Left colon (tissue), 2 donors: Measurements from ENCODE around the gene KIF11. TPM values are rescaled to one million over a fixed set of nuclear protein-coding genes. Genes with fewer than 3 reads are reported as not detected.

Experiments
- ATAC-seq: fragments of 200-7000 bp; cut with Tn5 transposase; one replicate; pipeline ENCODE4 v1.9.1; 2020; ENCODE audit warnings: mild to moderate bottlenecking, moderate library complexity
- DNase-seq, 2 donors: peaks; one replicate each; pipeline ENCODE4 v3.0.0-alpha.2; 2020
- intact Hi-C, 2 donors: fragments of 100-400 bp; cut with DNase I in 1 of 2; cut with micrococcal nuclease in 1 of 2; formaldehyde crosslinking; loops; one replicate each; pipeline versions ENCODE4 v1.11.2 to v1.14.0; 2022; cut with DNase I, micrococcal nuclease
- total RNA-seq, 2 donors: library from RNA; stranded (reverse); fragmentation: NEBNext Ultra II Directional; extraction: Animal tissue kit (Norgen Biotek cat#: 25700); gene quantifications; one replicate each; pipeline ENCODE4 v1.2.1, GENCODE V29; 2021
- donor health status: DM: no; HTN: no; CAD: no.
- donor health status: DM: yes; HTN: yes; CAD: no.

The KIF11 gene
- total RNA-seq, 2 donors from 2014 or later, result 3.5 to 8.6 TPM

DNA sequence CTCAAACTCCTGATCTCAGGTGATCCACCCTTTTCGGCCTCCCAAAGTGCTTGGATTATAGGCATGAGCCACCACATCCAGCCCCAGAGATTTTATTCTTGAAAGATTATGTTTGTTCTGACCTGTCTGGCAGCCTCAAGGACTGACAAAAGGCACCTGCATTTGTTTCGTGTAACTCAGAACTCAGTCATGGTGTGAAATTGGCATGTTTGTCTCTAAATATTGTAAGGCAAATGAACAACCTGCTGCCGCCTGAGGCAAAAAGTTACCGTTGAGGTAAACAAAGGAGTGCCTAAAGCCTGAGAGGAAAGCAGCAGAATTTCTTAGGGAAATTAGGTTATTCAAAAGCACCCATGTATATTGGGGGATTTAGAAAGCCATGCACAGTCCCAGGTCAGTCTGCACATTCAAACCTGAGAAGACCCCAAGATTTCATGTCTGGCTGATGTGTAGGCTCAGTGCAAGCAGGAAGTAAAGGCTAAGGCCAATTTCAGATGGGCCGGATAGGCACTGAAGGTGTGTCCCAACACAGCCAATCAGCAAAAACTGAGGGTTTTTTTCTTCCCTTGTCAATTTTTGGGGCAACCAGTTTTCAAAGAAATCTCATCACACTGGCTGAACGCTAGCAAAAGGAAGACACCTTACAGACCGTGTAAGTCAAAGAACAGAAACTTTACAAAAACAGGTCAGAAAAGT lies 63.5 kb downstream of the KIF11 start:
- ATAC-seq (peak; percentile 62), DNase-seq (no peak)
- intact Hi-C loops, result no loop called here

GRCh38 chr10:92657024-92657423 lies 64.1 kb downstream of the KIF11 start:
- ATAC-seq, result no peak
- DNase-seq, result no peak
- intact Hi-C loops, result no loop called here

DNA sequence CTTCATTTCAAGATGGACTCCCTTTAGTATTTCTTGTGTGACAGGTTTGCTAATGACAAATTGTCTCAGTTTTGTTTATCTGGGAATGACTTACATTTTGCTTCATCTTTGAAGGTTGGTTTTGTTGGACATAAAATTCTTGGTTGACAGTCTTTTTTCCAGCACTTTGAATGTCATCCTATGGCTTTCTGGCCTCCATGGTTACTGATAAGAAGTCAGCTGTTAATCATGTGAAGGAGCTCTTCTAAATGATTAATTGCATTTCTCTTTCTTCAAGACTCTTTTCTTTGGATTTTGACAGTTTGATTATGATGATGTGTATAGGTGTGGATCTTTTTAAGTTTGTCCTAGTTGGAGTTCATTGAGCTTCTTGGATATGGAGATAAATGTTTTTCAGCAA lies 69.9 kb downstream of the KIF11 start:
- DNase-seq (no peak), ATAC-seq (no peak)
- intact Hi-C loops, result no loop called here

DNA sequence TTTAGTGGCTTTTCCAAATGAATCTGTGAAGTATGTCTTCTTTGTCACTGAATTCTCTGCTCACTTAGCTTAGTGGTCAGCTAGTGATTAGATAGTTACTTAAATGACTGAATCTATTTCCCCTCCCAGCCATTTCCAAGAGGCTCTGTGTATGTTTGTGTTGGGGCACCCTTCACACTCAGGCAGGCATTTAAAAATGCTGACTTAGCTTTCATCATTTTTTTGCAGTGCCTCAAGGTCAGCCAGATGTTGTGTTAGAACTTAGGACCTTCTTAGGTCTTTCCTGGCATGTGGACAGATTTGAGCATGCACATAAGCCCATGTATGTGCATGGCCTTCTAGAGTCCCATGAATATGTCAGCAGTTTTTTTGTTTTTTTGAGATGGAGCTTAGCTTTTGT lies 71.4 kb downstream of the KIF11 start:
- ATAC-seq (no peak), DNase-seq (no peak)
- intact Hi-C loops, result no loop called here

DNA sequence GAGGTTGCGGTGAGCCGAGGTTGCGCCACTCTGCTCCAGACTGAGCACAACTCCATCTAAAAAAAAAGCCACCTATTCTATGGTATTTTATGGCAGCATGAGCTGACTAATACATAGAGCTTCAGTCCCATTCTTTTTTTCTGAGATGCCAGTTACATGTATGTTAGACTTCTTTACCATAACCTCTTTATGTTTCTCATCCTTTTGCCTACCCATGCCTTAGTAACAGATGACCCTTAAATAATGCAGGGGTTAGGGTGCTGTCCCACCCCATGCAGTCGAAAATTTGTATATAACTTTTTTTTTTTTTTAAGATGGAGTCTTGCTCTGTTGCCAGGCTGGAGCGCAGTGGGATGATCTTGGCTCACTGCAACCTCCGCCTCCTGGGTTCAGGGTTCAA lies 74.1 kb downstream of the KIF11 start:
- ATAC-seq, result no peak
- intact Hi-C loops, result no loop called here

DNA sequence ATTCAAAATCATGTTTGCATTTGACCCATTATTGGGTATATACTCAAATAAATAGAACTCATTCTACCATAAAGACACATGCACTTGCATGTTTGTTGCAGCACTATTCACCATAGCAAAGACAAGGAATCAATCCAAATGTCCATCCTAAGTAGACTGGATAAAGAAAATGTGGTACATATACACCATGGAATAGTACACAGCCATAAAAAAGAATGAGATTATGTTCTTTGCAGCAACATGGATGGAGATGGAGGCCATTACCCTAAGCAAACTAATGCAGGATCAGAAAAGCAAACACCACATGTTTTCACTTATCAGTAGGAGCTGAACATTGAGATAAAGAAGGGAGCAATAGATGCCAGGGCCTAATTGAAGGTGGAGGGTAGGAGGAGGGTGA lies 84.8 kb downstream of the KIF11 start:
- ATAC-seq (no peak), DNase-seq (no peak)
- intact Hi-C loops, result no loop called here

More for the DNA sequence above, 74.1 kb downstream of the KIF11 start:
- no peak for DNase-seq

- intact Hi-C loops, result no loop called here
- ATAC-seq (no peak), DNase-seq (no peak)
Measured at GRCh38 chr10:92678206-92678605, 85.3 kb downstream of the KIF11 start.

DNA sequence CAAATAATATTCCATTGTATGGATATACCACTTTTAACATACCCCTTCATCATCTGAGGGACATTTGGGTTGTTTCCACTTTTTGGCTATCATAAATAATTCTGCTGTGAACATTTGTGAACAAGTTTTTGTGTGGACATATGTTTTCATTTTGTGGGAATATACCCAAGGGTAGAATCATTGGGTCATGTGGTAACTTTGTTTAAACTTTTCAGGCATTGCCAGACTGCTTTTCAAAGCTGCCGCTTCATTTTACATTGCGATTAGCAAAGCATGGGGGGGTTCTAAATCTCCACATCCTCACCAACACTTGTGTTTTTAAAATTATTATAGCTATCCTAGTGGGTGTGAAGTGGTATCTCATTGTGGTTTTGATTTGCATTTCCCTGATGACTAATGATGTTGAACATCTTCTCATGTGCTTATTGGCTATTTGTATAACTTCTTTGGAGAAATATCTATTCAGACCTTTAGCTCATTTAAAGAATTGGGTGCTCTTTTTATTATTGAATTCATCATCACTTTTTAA lies 88.4 kb downstream of the KIF11 start:
- intact Hi-C loops, result no loop called here
- DNase-seq (no peak), ATAC-seq (no peak)

DNA sequence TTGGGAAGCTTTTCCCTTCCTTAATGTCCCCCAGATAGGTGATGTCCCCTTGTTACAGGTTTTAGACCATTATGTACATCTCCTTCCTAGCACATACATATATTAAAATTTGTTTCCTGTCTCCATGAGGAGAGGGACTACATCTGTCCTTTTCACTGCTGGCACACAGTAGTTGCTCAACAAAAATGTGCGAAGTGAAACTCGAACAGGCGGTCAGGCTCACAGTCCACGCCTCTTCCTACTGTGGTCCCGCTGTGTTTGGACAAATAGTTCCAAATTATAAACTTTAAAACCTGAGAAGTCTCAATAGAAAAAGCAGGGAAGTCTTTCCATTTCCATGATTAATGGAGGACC lies 95.6 kb downstream of the KIF11 start:
- ATAC-seq (no peak), DNase-seq (no peak)
- intact Hi-C loops, result no loop called here

DNA sequence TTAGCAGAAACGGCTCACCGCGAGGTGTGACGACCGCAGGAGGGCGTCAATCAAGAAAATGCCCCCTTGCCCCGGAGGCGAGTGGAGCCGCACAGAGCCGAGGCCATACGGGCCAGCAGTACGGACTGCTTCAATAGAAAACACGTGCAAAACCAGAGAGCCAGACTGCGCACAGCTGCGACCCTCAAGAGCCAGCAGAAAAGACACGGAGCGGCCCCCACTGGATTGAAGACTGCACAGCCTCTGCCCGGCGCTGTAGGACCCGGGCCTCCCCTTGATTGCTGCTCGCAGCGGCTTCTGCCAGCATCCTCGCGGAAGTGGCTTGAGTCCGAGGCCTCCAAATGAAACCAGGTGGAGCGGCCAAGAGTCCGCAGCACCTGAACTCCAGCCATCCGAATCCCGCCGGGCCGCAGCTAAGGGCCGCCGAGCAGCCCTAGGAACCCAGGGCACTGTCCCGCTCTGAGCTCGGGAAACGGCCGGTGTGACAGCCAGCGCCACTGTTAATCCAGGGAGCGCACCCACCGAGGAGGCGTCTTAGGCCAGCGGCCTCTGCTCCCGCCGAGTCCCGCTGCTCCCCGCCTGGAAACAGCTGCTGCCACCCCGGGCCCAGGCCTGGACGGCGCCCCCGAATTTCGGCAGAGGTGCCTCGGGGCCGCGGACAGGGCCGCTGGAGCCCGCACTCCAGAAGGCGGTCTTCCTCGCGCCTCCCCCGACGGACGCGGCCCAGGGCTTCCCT lies 96.2 kb downstream of the KIF11 start:
- ATAC-seq (peak; percentile 63), DNase-seq (peak; percentile 30 to 50)
- intact Hi-C loops, result no loop called here

DNA sequence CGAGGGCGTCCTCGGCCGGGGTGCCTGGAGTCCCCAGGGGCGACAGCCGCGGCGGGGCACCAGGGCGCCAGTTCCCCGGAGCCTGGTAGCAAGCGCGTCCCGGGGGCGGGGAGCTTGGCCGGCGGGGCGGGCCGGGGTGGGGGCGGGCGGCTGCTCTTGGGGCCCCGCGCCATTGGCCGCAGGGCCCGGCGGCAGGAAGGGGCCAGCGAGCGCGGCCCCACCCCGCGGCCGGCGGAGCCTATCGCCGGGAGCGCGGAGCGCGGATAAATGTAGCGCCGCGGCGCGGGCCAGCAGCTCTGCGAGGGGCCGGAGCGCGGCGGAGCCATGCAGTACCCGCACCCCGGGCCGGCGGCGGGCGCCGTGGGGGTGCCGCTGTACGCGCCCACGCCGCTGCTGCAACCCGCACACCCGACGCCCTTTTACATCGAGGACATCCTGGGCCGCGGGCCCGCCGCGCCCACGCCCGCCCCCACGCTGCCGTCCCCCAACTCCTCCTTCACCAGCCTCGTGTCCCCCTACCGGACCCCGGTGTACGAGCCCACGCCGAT lies 96.8 kb downstream of the KIF11 start, which contains the start of gene HHEX:
Gene HHEX (plus strand): TSS at position 293 of the 548 bp plus-strand sequence. CDS start 32 bp downstream, at position 325.
- ATAC-seq, result peak; percentile 93
- intact Hi-C loops, result no loop called here
- DNase-seq, result peak; percentile 54 to 73

DNA sequence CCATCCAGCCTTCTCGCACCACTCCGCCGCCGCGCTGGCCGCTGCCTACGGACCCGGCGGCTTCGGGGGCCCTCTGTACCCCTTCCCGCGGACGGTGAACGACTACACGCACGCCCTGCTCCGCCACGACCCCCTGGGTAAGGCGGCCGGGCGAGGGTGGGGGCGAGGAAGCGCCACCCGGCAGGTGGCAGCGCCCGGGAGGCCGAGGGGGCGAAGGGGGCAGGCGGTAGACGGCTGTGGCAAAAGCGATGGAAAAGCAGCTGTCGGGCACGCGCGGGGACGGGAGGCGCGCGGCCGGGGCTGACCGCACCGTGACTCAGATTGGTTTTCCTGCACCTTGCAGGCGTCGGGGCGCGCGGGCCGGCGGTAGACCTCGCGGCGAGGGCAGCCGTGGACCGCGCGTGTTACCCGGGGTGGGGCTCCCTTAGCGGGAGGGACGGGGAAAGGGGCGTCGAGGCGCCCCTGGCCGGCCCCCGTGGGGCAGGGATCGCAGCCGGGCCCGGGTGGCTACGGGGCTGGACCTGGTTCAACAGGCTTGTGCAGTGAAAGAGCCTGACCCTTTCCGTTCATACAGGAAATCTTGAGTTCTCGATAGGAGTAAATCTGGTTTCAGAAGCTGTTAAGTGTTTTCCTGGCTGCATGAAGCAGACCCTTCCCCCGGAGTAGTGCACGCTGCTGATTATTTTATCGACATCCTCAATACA lies 97.4 kb downstream of the KIF11 start:
- ATAC-seq (peak; percentile 37), DNase-seq (peak; percentile 49 to 62)
- intact Hi-C loops, result no loop called here

DNA sequence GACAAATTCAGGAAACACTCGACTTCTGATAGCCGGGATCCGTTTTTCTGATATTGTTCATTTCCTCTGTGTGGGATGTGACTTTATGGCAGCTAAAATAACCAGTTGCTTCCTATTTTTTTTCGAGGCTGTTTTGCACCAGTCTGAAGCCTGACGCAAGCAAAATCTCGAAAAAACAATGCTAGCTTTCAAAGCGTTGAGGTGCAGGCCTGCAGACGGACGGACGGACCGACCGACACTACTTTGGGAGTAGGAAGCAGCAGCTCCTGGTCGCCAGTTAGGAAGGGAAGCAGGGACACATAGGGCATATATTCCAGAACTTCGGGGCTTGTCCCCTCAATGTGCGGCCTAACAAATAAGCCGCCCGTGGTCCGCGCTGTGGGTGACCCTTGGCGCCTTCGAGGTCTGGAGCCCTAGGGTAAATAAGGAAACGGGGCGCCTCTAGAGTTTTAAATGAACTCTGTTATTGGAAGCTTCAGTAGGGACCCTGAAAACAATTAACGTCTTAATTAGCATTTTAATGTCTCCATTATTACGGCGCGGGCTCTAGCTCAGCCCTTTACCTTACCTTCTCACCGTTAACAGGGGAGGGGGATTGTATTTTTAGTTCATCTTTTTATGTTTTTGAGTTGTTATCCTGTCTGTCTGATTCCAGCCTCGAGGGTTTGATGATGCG lies 98.1 kb downstream of the KIF11 start:
- peak in 1 of 2 donors; percentile 15 for DNase-seq
- ATAC-seq, result no peak
- intact Hi-C loops, result no loop called here

GRCh38 chr10:92691591-92692079 lies 98.7 kb downstream of the KIF11 start:
- ATAC-seq (no peak), DNase-seq (peak; percentile 30 to 60)
- intact Hi-C loops, result no loop called here

- ATAC-seq (no peak), DNase-seq (no peak)
- intact Hi-C loops, result no loop called here
Measured at GRCh38 chr10:92692080-92692671, 99.2 kb downstream of the KIF11 start.

DNA sequence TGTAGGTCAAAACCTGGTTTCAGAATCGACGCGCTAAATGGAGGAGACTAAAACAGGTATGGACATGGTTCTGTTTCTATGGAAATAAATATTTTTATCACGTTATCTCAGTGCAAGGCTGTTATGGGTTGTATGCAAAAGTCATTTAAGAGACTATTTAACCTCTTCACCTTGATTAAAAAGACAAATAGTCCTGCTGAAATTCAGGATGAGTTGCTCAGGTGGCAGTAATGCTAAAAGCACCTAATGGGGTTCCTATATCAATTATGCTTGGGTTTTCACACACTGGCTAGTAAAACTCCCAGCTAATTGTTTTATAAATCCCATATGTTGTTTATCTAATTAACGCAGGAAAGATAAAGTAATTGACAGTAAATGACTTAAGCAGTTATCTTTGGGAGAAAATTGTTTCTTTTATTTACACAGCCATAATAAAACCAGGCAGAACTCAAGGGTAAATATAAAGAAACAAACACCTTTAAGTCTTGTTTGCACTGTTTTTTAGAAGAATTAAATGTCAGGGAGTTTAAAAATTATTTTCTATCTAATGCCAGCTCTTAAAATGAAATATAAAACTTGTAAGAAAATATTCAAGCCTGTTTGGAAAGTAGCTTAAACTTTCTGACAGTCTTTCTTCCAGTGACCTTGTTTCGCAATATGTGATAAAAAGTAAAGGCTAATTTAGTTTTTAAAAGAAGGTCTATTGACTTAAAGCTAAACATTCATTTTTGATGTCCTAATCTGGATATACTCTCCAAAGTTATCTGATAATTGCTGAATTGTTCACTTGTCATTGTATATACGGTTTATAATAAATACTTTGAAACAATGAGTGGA lies 100.0 kb downstream of the KIF11 start:
- ATAC-seq (no peak), DNase-seq (no peak)
- intact Hi-C loops, result no loop called here

- intact Hi-C loops, result no loop called here
- no peak for ATAC-seq
- DNase-seq, result no peak
Measured at GRCh38 chr10:92693534-92693893, 100.6 kb downstream of the KIF11 start.
